T-helper 17 cell (primary cell): ENCODE measurements around the gene ZNF141. TPM values are rescaled to one million over a fixed set of nuclear protein-coding genes. Genes with fewer than 3 reads are reported as not detected.
A peak's percentile ranks its signal among the peaks of the same experiment; 100 is the strongest.
"Not testable (repeated sequence)": the region's sequence is repeated elsewhere in the genome, so short reads cannot be mapped to it uniquely, and the experiment has no call there.

Experiments
- ATAC-seq: fragments of 150-1000 bp; cut with Tn5 transposase; 2 replicates; pipeline ENCODE4 v1.10.0; 2021; ENCODE audit warnings: mild to moderate bottlenecking, moderate library complexity
- DNase-seq, 3 donors: peaks; one replicate each; pipeline versions ENCODE4 v3.0.0 to v3.0.0-alpha.2; 2020 to 2021
- H3K9me3 ChIP-seq: one replicate; pipeline ENCODE4 v1.7.0; 2013; ENCODE audit warnings: low read length, mild to moderate bottlenecking; ENCODE audit not compliant: control insufficient read depth, poor library complexity, severe bottlenecking
- H3K27ac Mint-ChIP-seq: one replicate; pipeline ENCODE4 v1.8.0; 2022; ENCODE audit warnings: mild to moderate bottlenecking, moderate library complexity, mixed read lengths
- H3K27me3 Mint-ChIP-seq: one replicate; pipeline ENCODE4 v1.8.0; 2022; ENCODE audit warnings: mixed read lengths
- H3K36me3 Mint-ChIP-seq: one replicate; pipeline ENCODE4 v1.8.0; 2022; ENCODE audit warnings: low read depth, mixed read lengths
- H3K4me1 Mint-ChIP-seq: one replicate; pipeline ENCODE4 v1.8.0; 2022; ENCODE audit warnings: mild to moderate bottlenecking, mixed read lengths
- H3K4me3 Mint-ChIP-seq: one replicate; pipeline ENCODE4 v1.8.0; 2022; ENCODE audit warnings: mild to moderate bottlenecking, moderate library complexity, mixed read lengths
- total RNA-seq, 4 donors: library from RNA in 2 of 4; stranded (reverse) in 2 of 4; gene quantifications; one replicate each; pipeline ENCODE4 v1.2.3 and lab custom pipeline; 2022 to 2026

ZNF141 gene
- total RNA-seq (10 to 100 TPM; 12.8 to 16.5 TPM), total RNA-seq (lab: John Stamatoyannopoulos, UW) (42.1 to 80.9 reads per million in 2 donors)

- Mint-ChIP-seq H3K4me3 (peak within 1 kb of the TSS; percentile 96), H3K27ac (peak within 1 kb of the TSS; percentile 94), H3K4me1 (peaks cover 4% of the 10 kb centered on the region), H3K27me3 (no peaks in the 10 kb centered on the region), H3K36me3 (peaks cover 7% of the 10 kb centered on the region)
- peak; percentile 69 to 80 (median 79) for DNase-seq
- ATAC-seq: peak; percentile 91
- H3K9me3 ChIP-seq: peaks cover 12% of the 10 kb centered on the region
Measured at GRCh38 chr4:337143-337931, at the start of gene ZNF141. ZNF141 (plus strand) TSS chr4:337814; CDS start chr4:337984, 170 bp downstream.

- H3K9me3 ChIP-seq: peaks cover 3% of the 10 kb centered on the region
- Mint-ChIP-seq H3K27ac (no peak overlapping the region), H3K4me3 (no peak overlapping the region), H3K4me1 (no peaks in the 10 kb centered on the region), H3K36me3 (peaks cover 4% of the 10 kb centered on the region), H3K27me3 (no peaks in the 10 kb centered on the region)
- ATAC-seq (no peak), DNase-seq (no peak)
Measured at GRCh38 chr4:288891-289290, 48.7 kb upstream of the ZNF141 start.

GRCh38 chr4:294732-295131 lies 42.9 kb upstream of the ZNF141 start:
- no peak overlapping the region for H3K27ac Mint-ChIP-seq
- ATAC-seq (no peak), DNase-seq (no peak)
- H3K4me1 Mint-ChIP-seq: no peaks in the 10 kb centered on the region
- peaks cover 6% of the 10 kb centered on the region for H3K36me3 Mint-ChIP-seq
- H3K27me3 Mint-ChIP-seq: no peaks in the 10 kb centered on the region
- no peak overlapping the region for H3K4me3 Mint-ChIP-seq
- H3K9me3 ChIP-seq: peaks cover 3% of the 10 kb centered on the region

GRCh38 chr4:302381-302780 lies 35.2 kb upstream of the ZNF141 start:
- Mint-ChIP-seq H3K27ac (no peak overlapping the region), H3K4me3 (no peak overlapping the region), H3K36me3 (peaks cover 2% of the 10 kb centered on the region), H3K27me3 (peaks cover 6% of the 10 kb centered on the region), H3K4me1 (no peaks in the 10 kb centered on the region)
- no peaks in the 10 kb centered on the region for H3K9me3 ChIP-seq
- ATAC-seq (no peak), DNase-seq (no peak)

GRCh38 chr4:304516-304915 lies 33.1 kb upstream of the ZNF141 start:
- not testable (repeated sequence) for DNase-seq, ATAC-seq, H3K27ac Mint-ChIP-seq, H3K4me1 Mint-ChIP-seq, H3K36me3 Mint-ChIP-seq, H3K4me3 Mint-ChIP-seq, H3K9me3 ChIP-seq, H3K27me3 Mint-ChIP-seq

GRCh38 chr4:304969-305680 lies 32.5 kb upstream of the ZNF141 start, which contains the start of gene ZNF732:
ZNF732 (minus strand) TSS chr4:305474; CDS start chr4:305310, 164 bp downstream.
- peaks cover 3% of the 10 kb centered on the region for H3K36me3 Mint-ChIP-seq
- no peak for ATAC-seq
- H3K9me3 ChIP-seq: no peaks in the 10 kb centered on the region
- H3K27ac Mint-ChIP-seq: no peak within 1 kb of the TSS
- H3K4me1 Mint-ChIP-seq: no peaks in the 10 kb centered on the region
- H3K27me3 Mint-ChIP-seq: peaks cover 6% of the 10 kb centered on the region
- H3K4me3 Mint-ChIP-seq: no peak within 1 kb of the TSS
- no peak for DNase-seq

- DNase-seq: no peak
- H3K27me3 Mint-ChIP-seq: peaks cover 6% of the 10 kb centered on the region
Measured at GRCh38 chr4:306551-306961, 31.1 kb upstream of the ZNF141 start.

GRCh38 chr4:309807-310206 lies 27.8 kb upstream of the ZNF141 start:
- H3K36me3 Mint-ChIP-seq: peaks cover 4% of the 10 kb centered on the region
- DNase-seq (no peak), ATAC-seq (no peak)
- H3K4me1 Mint-ChIP-seq: no peaks in the 10 kb centered on the region
- no peak overlapping the region for H3K27ac Mint-ChIP-seq
- H3K9me3 ChIP-seq: no peaks in the 10 kb centered on the region
- no peak overlapping the region for H3K4me3 Mint-ChIP-seq
- H3K27me3 Mint-ChIP-seq: no peaks in the 10 kb centered on the region

More at GRCh38 chr4:306551-306961, 31.1 kb upstream of the ZNF141 start:
- Mint-ChIP-seq H3K36me3 (peaks cover 3% of the 10 kb centered on the region), H3K4me3 (no peak overlapping the region), H3K27ac (no peak overlapping the region), H3K4me1 (no peaks in the 10 kb centered on the region)
- ATAC-seq: peak; percentile 55
- H3K9me3 ChIP-seq: no peaks in the 10 kb centered on the region

GRCh38 chr4:314296-314903 lies 23.2 kb upstream of the ZNF141 start:
- no peaks in the 10 kb centered on the region for H3K27me3 Mint-ChIP-seq
- DNase-seq: no peak
- H3K4me3 Mint-ChIP-seq: no peak overlapping the region
- H3K36me3 Mint-ChIP-seq: peaks cover 2% of the 10 kb centered on the region
- no peaks in the 10 kb centered on the region for H3K4me1 Mint-ChIP-seq
- no peak for ATAC-seq
- H3K27ac Mint-ChIP-seq: no peak overlapping the region
- H3K9me3 ChIP-seq: no peaks in the 10 kb centered on the region

GRCh38 chr4:328729-329128 lies 8.9 kb upstream of the ZNF141 start:
- no peaks in the 10 kb centered on the region for H3K4me1 Mint-ChIP-seq
- no peak overlapping the region for H3K27ac Mint-ChIP-seq
- no peaks in the 10 kb centered on the region for H3K36me3 Mint-ChIP-seq
- no peaks in the 10 kb centered on the region for H3K9me3 ChIP-seq
- no peak overlapping the region for H3K4me3 Mint-ChIP-seq
- ATAC-seq (no peak), DNase-seq (no peak)
- no peaks in the 10 kb centered on the region for H3K27me3 Mint-ChIP-seq

GRCh38 chr4:335515-335914 lies 2.1 kb upstream of the ZNF141 start:
- no peak overlapping the region for H3K27ac Mint-ChIP-seq
- peaks cover 4% of the 10 kb centered on the region for H3K4me1 Mint-ChIP-seq
- H3K4me3 Mint-ChIP-seq: peak overlapping the region; percentile 50
- ATAC-seq (no peak), DNase-seq (no peak)
- peaks cover 3% of the 10 kb centered on the region for H3K9me3 ChIP-seq
- peaks cover 7% of the 10 kb centered on the region for H3K36me3 Mint-ChIP-seq
- no peaks in the 10 kb centered on the region for H3K27me3 Mint-ChIP-seq

GRCh38 chr4:336099-336892 lies 1.3 kb upstream of the ZNF141 start:
- H3K27me3 Mint-ChIP-seq: no peaks in the 10 kb centered on the region

GRCh38 chr4:336893-337142 lies 796 bp upstream of the ZNF141 start:
- H3K36me3 Mint-ChIP-seq: peaks cover 7% of the 10 kb centered on the region
- ATAC-seq (no peak), DNase-seq (no peak)
- H3K27ac Mint-ChIP-seq: peak overlapping the region; percentile 94
- peak overlapping the region; percentile 96 for H3K4me3 Mint-ChIP-seq
- H3K4me1 Mint-ChIP-seq: peaks cover 4% of the 10 kb centered on the region
- no peaks in the 10 kb centered on the region for H3K27me3 Mint-ChIP-seq
- H3K9me3 ChIP-seq: peaks cover 7% of the 10 kb centered on the region

More at GRCh38 chr4:336099-336892, 1.3 kb upstream of the ZNF141 start:
- ATAC-seq (no peak), DNase-seq (no peak)
- Mint-ChIP-seq H3K36me3 (peaks cover 7% of the 10 kb centered on the region), H3K4me3 (peak overlapping the region; percentile 96), H3K27ac (no peak overlapping the region), H3K4me1 (peaks cover 4% of the 10 kb centered on the region)
- peaks cover 3% of the 10 kb centered on the region for H3K9me3 ChIP-seq
